Left ventricle myocardium inferior (tissue), 1 donor: Measurements from ENCODE around the gene DENND5A. TPM values are rescaled to one million over a fixed set of nuclear protein-coding genes. Genes with fewer than 3 reads are reported as not detected.
A peak's percentile ranks its signal among the peaks of the same experiment; 100 is the strongest.

Experiments used
- DNase-seq: peaks from one replicate; pipeline ENCODE4 v3.0.0-alpha.2; 2020
- H3K27ac ChIP-seq: fragments of 200-600 bp; replicated peaks from 2 replicates; pipeline ENCODE4 v1.8.0; 2021
- H3K27me3 ChIP-seq: fragments of 200-600 bp; 2 replicates; pipeline ENCODE4 v1.8.0; 2021; ENCODE audit warnings: low read depth
- H3K36me3 ChIP-seq: fragments of 200-600 bp; 2 replicates; pipeline ENCODE4 v1.8.0; 2021
- H3K4me1 ChIP-seq: fragments of 200-600 bp; 2 replicates; pipeline ENCODE4 v1.8.0; 2021
- H3K4me3 ChIP-seq: fragments of 200-600 bp; 2 replicates; pipeline ENCODE4 v1.8.0; 2021; ENCODE audit warnings: mild to moderate bottlenecking, moderate library complexity
- H3K9me3 ChIP-seq: fragments of 200-600 bp; replicated peaks from 2 replicates; pipeline ENCODE4 v1.8.0; 2021
- intact Hi-C: fragments of 100-400 bp; cut with micrococcal nuclease; formaldehyde crosslinking; loops from one replicate; pipeline ENCODE4 v1.11.0; 2022
- total RNA-seq: library from RNA; stranded (reverse); fragmentation: NEBNext Ultra II Directional; extraction: Animal tissue kit (Norgen Biotek cat#: 25700); gene quantifications from one replicate; pipeline ENCODE4 v1.2.1, GENCODE V29; 2021
- TF ChIP-seq, protein P1 (sequence below): fragments of 200-600 bp; IDR thresholded peaks from 2 replicates; pipeline ENCODE4 v1.8.0; 2021; ENCODE audit warnings: antibody characterized with exemption, mild to moderate bottlenecking, borderline replicate concordance
- donor health status: DM: no; HTN: yes; CAD: no; lungs with severe emphysema.

Gene DENND5A
- total RNA-seq, 1 donor from 2014 or later = 117 TPM

DNA sequence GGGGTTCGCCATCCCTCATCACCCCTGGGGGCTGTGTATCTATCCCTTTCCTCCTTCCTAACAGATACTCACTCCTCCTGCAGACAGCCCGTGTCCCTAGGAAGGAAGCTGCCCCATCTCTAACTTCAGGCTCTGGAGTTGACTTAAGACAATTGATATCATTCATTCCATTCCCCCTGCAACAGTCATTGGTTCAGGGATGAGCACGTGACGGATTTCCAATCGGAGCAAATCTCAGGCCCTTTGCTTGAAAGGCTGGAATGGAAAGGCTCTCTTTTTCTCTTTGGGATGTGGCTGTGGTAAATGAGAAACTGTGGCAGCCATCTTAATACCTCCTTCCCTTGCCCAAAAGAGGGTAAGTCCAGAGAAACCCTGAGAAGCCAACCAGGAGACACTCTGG lies 168.7 kb downstream of the DENND5A start:
- no peaks in the 10 kb centered on the region for H3K9me3 ChIP-seq
- no peak for DNase-seq
- intact Hi-C loops = no loop called here
- no peak overlapping the region for H3K4me3 ChIP-seq
- H3K27ac ChIP-seq = no peak overlapping the region
- peaks cover 44% of the 10 kb centered on the region for H3K27me3 ChIP-seq
- TF ChIP-seq, protein P1, sequence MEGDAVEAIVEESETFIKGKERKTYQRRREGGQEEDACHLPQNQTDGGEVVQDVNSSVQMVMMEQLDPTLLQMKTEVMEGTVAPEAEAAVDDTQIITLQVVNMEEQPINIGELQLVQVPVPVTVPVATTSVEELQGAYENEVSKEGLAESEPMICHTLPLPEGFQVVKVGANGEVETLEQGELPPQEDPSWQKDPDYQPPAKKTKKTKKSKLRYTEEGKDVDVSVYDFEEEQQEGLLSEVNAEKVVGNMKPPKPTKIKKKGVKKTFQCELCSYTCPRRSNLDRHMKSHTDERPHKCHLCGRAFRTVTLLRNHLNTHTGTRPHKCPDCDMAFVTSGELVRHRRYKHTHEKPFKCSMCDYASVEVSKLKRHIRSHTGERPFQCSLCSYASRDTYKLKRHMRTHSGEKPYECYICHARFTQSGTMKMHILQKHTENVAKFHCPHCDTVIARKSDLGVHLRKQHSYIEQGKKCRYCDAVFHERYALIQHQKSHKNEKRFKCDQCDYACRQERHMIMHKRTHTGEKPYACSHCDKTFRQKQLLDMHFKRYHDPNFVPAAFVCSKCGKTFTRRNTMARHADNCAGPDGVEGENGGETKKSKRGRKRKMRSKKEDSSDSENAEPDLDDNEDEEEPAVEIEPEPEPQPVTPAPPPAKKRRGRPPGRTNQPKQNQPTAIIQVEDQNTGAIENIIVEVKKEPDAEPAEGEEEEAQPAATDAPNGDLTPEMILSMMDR = no peak
- H3K36me3 ChIP-seq = no peaks in the 10 kb centered on the region
- H3K4me1 ChIP-seq = peaks cover 6% of the 10 kb centered on the region

DNA sequence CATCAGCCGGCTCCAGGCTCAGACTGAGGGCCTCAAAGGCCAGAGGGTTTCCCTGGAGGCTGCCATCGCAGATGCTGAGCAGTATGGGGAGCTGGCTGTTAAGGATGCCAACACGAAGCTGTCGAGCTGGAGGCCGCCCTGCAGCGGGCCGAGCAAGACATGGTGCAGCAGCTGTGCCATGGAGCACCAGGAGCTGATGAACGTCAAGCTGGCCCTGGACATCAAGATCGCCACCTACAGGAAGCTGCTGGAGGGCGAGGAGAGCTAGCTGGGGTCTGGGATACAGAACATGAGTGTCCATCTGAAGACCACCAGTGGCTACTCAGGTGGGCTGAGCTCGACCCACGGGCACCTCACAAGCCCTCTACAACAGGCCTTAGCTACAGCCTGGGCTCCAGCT lies 169.7 kb downstream of the DENND5A start:
- Histone ChIP-seq H3K4me1 (peaks cover 10% of the 10 kb centered on the region), H3K4me3 (no peak overlapping the region), H3K9me3 (no peaks in the 10 kb centered on the region), H3K36me3 (no peaks in the 10 kb centered on the region), H3K27me3 (peaks cover 53% of the 10 kb centered on the region), H3K27ac (no peak overlapping the region)
- intact Hi-C loops = no loop called here
- DNase-seq = no peak
- TF ChIP-seq, protein P1 = no peak

DNA sequence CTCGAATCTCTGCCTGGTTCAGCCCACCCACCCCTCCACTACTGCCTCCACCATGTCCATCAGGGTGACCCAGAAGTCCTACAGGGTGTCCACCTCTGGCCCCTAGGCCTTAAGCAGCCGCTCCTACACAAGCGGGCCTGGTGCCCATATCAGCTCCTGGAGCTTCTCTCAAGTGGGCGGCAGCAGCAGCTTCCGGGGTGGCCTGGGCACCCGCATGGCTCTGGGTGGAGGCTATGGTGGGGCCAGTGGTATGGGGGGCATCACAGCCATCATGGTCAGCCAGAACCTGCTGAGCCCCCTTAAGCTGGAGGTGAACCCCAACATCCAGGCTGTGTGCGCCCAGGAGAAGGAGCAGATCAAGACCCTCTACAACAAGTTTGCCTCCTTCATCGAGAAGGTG lies 170.7 kb downstream of the DENND5A start:
- intact Hi-C loops = no loop called here
- Histone ChIP-seq H3K4me1 (peaks cover 10% of the 10 kb centered on the region), H3K27me3 (peaks cover 59% of the 10 kb centered on the region), H3K27ac (no peak overlapping the region), H3K36me3 (no peaks in the 10 kb centered on the region), H3K4me3 (no peak overlapping the region), H3K9me3 (no peaks in the 10 kb centered on the region)
- DNase-seq = no peak
- TF ChIP-seq, protein P1 = no peak

DNA sequence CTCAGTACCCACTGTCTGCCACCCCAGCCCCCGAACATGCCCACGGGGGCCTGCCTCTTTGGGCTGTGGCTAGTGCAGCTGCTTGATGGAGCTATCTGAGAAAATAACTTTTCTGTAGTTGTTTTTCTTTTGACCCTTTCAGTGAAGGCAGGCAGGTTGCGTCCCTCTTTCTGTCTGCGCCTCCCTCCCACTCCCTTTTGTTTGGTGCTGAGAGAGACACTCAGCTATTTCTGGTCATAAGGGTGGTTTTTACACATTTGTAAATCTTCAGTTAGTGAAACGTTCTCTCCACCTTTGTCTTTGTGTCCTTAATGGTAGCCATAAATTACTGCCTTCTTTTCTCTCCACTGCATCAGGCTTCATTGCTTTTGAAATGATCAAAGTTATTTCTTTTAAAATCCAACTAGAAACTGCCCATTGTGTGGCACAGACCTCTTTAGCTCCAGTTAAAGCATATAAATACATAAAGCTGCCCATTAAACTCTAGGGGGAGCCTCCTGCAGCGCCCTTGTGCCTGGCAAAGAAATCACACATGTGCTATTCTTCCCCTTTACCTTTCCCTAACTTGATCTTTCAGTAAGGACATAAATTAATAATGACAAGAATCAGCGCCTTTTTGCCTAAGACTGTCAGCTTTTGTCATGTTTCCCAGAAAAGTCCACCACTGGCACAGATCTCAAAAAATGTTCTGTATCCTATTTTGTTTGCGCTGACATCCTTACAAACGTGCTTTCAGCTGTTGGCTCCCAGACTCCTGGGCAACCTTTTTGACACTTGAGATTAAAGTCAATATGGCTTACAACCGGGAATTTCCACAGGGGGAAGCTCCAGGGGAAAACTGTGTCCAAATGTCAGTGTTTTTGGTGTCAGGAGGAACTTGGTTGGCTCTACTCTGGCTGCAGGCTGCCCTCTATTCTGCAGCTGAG lies 172.0 kb downstream of the DENND5A start:
- Histone ChIP-seq H3K4me1 (peaks cover 10% of the 10 kb centered on the region), H3K4me3 (no peak overlapping the region), H3K9me3 (no peaks in the 10 kb centered on the region), H3K36me3 (no peaks in the 10 kb centered on the region), H3K27me3 (peaks cover 59% of the 10 kb centered on the region), H3K27ac (no peak overlapping the region)
- DNase-seq = no peak
- TF ChIP-seq, protein P1 = peak; percentile 15
- intact Hi-C loops = no loop called here

DNA sequence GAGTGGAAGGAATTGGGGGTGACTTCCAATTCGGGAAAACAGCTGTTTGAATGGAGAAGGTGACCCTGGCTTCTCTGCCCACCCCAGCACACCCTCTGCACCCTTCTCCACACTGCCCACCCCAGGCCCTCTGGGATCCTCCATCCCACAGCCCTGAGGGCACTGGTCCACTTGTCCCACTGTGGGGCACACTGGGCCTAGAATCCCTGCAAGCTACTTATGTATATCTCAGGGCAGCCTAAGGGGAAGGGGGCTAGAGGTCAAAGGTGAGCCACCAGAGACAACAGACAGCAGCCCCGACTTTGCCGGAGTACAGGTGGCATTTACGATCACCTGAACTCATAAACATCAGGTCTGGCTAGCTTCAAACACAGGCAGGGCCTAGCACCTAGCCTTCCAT lies 173.1 kb downstream of the DENND5A start:
- intact Hi-C loops = no loop called here
- DNase-seq = no peak

More for the DNA sequence above, 173.1 kb downstream of the DENND5A start:
- H3K4me1 ChIP-seq = peaks cover 10% of the 10 kb centered on the region
- no peaks in the 10 kb centered on the region for H3K36me3 ChIP-seq
- H3K9me3 ChIP-seq = no peaks in the 10 kb centered on the region
- H3K27ac ChIP-seq = no peak overlapping the region
- H3K27me3 ChIP-seq = peaks cover 59% of the 10 kb centered on the region
- H3K4me3 ChIP-seq = peak overlapping the region; percentile 68
- TF ChIP-seq, protein P1 = no peak
